ENCODE measurements around the gene PLEK2.
A peak's percentile ranks its signal among the peaks of the same experiment; 100 is the strongest.

The PLEK2 gene

GRCh38 chr14:67396381-67396970 is 15.5 kb downstream of the PLEK2 start:
- DNase-seq, result no peak

GRCh38 chr14:67395876-67396189 is 16.1 kb downstream of the PLEK2 start:
- DNase-seq, result no peak

- no peak for DNase-seq
These were observed 16.7 kb downstream of the PLEK2 start for GRCh38 chr14:67395086-67395875.

GRCh38 chr14:67393689-67394088 is 18.3 kb downstream of the PLEK2 start:
- no peak for DNase-seq

- DNase-seq, result no peak
These were observed 19.2 kb downstream of the PLEK2 start for GRCh38 chr14:67392800-67393199.

- DNase-seq, result no peak
These were observed 19.8 kb downstream of the PLEK2 start for GRCh38 chr14:67392123-67392522.

GRCh38 chr14:67391268-67391667 is 20.7 kb downstream of the PLEK2 start:
- DNase-seq, result no peak

GRCh38 chr14:67389811-67390534 is 22.0 kb downstream of the PLEK2 start:
- DNase-seq, result no peak

- DNase-seq, result no peak
These were observed 22.7 kb downstream of the PLEK2 start for GRCh38 chr14:67389275-67389674.

- no peak for DNase-seq
These were observed 24.8 kb downstream of the PLEK2 start for GRCh38 chr14:67387195-67387594.

- no peak for DNase-seq
These were observed 26.3 kb downstream of the PLEK2 start for GRCh38 chr14:67385618-67386017.

- no peak for DNase-seq
These were observed 26.8 kb downstream of the PLEK2 start for GRCh38 chr14:67385120-67385519.

- DNase-seq, result no peak
These were observed 34.0 kb downstream of the PLEK2 start for GRCh38 chr14:67377916-67378315.

GRCh38 chr14:67373347-67373746 is 38.6 kb downstream of the PLEK2 start:
- peak in 1 of 5 donors; percentile 10 for DNase-seq

- DNase-seq, result no peak
These were observed 39.1 kb downstream of the PLEK2 start for GRCh38 chr14:67372833-67373232.

- DNase-seq, result no peak
These were observed 40.5 kb downstream of the PLEK2 start for GRCh38 chr14:67371247-67372148.

GRCh38 chr14:67370830-67371229 is 41.1 kb downstream of the PLEK2 start:
- no peak for DNase-seq

- DNase-seq, result no peak
These were observed 46.5 kb downstream of the PLEK2 start for GRCh38 chr14:67365476-67365875.

- DNase-seq, result no peak
These were observed 51.3 kb downstream of the PLEK2 start for GRCh38 chr14:67360470-67361206.

GRCh38 chr14:67359775-67360469 is 52.0 kb downstream of the PLEK2 start, which contains the start of the genes ATP6V1D and EIF2S1:
ATP6V1D (minus strand) TSS chr14:67359804; CDS start chr14:67359698, 106 bp downstream.
EIF2S1 (plus strand) TSS chr14:67360328; CDS start chr14:67364768, 4,440 bp downstream.
- DNase-seq, result peak; percentile 99 to 100 (median 99)

Data from T-helper 1 cell (primary cell).